Endothelial cell of umbilical vein (primary cell): ENCODE data around the gene MAST4.

Source experiments
- POLR2A ChIP-seq: IDR thresholded peaks from 2 replicates; pipeline ENCODE4 v1.6.1; 2012; ENCODE audit warnings: low read depth, mild to moderate bottlenecking, control low read depth, low read length
- TF ChIP-seq, protein P1 (sequence below), 2 donors: IDR thresholded peaks; 1 replicate in 1 of 2; 2 replicates in 1 of 2; pipeline ENCODE4 v1.5.1; 2011; ENCODE audit warnings: low read length in 2 of 2, mild to moderate bottlenecking in 2 of 2, moderate library complexity in 2 of 2, control low read depth in 1 of 2, inconsistent platforms in 1 of 2, low read depth in 1 of 2; ENCODE audit not compliant: insufficient read depth in 1 of 2; ENCODE audit errors: extremely low read depth in 1 of 2

DNA sequence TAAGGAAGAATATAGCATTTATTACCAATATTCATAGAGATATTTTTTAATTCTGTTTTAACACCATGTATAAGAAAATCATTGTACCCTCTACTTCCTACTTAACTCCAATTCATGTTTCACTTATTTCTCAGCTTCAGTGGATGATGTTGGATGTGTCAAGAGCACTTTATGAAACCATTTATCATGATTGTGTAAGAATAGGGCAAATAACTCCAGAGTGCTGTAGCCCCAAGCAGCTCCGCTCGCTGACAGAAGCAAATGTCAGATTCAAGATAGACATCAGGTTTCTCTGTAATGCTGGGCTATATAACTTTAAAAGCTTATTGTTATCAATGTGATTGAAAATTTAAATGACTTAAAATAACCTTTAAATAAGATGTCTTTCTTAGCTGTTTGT lies 50.4 kb downstream of the MAST4 start:
- TF ChIP-seq POLR2A = no peak
- TF ChIP-seq, protein P1, sequence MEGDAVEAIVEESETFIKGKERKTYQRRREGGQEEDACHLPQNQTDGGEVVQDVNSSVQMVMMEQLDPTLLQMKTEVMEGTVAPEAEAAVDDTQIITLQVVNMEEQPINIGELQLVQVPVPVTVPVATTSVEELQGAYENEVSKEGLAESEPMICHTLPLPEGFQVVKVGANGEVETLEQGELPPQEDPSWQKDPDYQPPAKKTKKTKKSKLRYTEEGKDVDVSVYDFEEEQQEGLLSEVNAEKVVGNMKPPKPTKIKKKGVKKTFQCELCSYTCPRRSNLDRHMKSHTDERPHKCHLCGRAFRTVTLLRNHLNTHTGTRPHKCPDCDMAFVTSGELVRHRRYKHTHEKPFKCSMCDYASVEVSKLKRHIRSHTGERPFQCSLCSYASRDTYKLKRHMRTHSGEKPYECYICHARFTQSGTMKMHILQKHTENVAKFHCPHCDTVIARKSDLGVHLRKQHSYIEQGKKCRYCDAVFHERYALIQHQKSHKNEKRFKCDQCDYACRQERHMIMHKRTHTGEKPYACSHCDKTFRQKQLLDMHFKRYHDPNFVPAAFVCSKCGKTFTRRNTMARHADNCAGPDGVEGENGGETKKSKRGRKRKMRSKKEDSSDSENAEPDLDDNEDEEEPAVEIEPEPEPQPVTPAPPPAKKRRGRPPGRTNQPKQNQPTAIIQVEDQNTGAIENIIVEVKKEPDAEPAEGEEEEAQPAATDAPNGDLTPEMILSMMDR (IDR thresholded peaks at IDR 0.05; ENCODE audit: extremely low read depth in 1 of 2, insufficient read depth in 1 of 2, low read depth in 1 of 2, low read length in 2 of 2) = no peak
